Tibial artery (tissue), 4 donors: ENCODE data around the gene IRF2BP2.

Experiments
- DNase-seq, 2 donors: peaks; one replicate each; pipeline ENCODE4 v3.0.0-alpha.2; 2019
- H3K27ac ChIP-seq, 2 donors: fragments of 200-600 bp; sonication (generic) in 1 of 2; 1 replicate in 1 of 2; 2 replicates in 1 of 2; pipeline ENCODE4 v1.5.1; 2018 to 2019; ENCODE audit warnings: mild to moderate bottlenecking in 1 of 2
- H3K27me3 ChIP-seq, 2 donors: fragments of 200-600 bp; sonication (generic) in 1 of 2; one replicate each; pipeline versions ENCODE4 v1.5.1 to v1.6.0; 2016 to 2019
- H3K36me3 ChIP-seq, 3 donors: fragments of 200-600 bp; sonication (generic) in 2 of 3; one replicate each; pipeline ENCODE4 v1.5.1; 2016 to 2019; ENCODE audit warnings: mild to moderate bottlenecking in 2 of 3
- H3K4me1 ChIP-seq, 4 donors: fragments of 200-600 bp; sonication (generic) in 2 of 4; 1 replicate in 3 of 4; 2 replicates in 1 of 4; pipeline ENCODE4 v1.5.1; 2016 to 2019
- H3K4me3 ChIP-seq, 2 donors: fragments of 200-600 bp; sonication (generic) in 1 of 2; 1 replicate in 1 of 2; 2 replicates in 1 of 2; pipeline ENCODE4 v1.5.1; 2018 to 2019; ENCODE audit warnings: mild to moderate bottlenecking in 2 of 2
- H3K9me3 ChIP-seq, 3 donors: fragments of 200-600 bp; sonication (generic) in 1 of 3; one replicate each; pipeline ENCODE4 v1.5.1; 2016 to 2019
- CTCF ChIP-seq, 2 experiments: fragments of 200-600 bp in 1 of 2; fragments of 450-650 bp in 1 of 2; IDR thresholded peaks; one replicate each; pipeline ENCODE4 v1.5.1; 2017 to 2019; ENCODE audit warnings: antibody characterized with exemption in 2 of 2, mild to moderate bottlenecking in 1 of 2, moderate library complexity in 1 of 2
- intact Hi-C: fragments of 100-400 bp; cut with DNase I; formaldehyde crosslinking; loops from one replicate; pipeline ENCODE4 v1.15.0; 2023; ENCODE audit warnings: low total_unique reads

IRF2BP2 gene

GRCh38 chr1:234564035-234565029 lies 45.6 kb downstream of the IRF2BP2 start:
- no peaks in the 10 kb centered on the region for H3K36me3 ChIP-seq
- no peak overlapping the region for H3K27ac ChIP-seq
- DNase-seq = no peak
- no peaks in the 10 kb centered on the region for H3K4me1 ChIP-seq
- no peak for TF ChIP-seq CTCF (IDR thresholded peaks at IDR 0.05)
- H3K4me3 ChIP-seq = no peak overlapping the region
- H3K27me3 ChIP-seq = no peaks in the 10 kb centered on the region
- H3K9me3 ChIP-seq = no peaks in the 10 kb centered on the region
- intact Hi-C loops = no loop called here

DNA sequence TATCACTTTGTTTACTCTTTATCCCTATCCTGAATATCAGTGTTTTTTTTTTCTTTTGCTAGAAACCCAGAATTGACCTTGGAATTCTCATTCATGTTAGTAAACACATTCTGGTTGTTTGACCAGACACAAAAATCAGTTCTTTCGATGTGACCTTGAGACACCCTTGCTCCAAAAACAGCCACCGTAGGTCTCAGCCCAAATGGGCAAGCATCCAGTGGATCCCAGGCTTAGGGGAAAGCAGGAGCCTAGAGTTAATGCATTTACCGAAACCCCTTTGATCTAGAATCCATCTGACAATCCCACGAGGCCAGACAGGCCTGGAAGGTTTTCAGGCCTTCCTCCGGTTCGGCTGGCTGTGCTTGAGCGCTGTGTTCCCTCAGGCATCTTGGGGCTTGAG lies 47.6 kb downstream of the IRF2BP2 start:
- no peak for TF ChIP-seq CTCF (IDR thresholded peaks at IDR 0.05)
- no peaks in the 10 kb centered on the region for H3K27me3 ChIP-seq
- no peak overlapping the region for H3K4me3 ChIP-seq
- intact Hi-C loops = no loop called here
- H3K9me3 ChIP-seq = no peaks in the 10 kb centered on the region
- no peaks in the 10 kb centered on the region for H3K4me1 ChIP-seq
- no peak overlapping the region for H3K27ac ChIP-seq
- H3K36me3 ChIP-seq = no peaks in the 10 kb centered on the region
- DNase-seq = no peak

GRCh38 chr1:234561319-234561718 lies 48.7 kb downstream of the IRF2BP2 start:
- no peak for TF ChIP-seq CTCF (IDR thresholded peaks at IDR 0.05)
- H3K27me3 ChIP-seq = no peaks in the 10 kb centered on the region
- H3K9me3 ChIP-seq = no peaks in the 10 kb centered on the region
- DNase-seq = no peak
- H3K27ac ChIP-seq = no peak overlapping the region
- no peak overlapping the region for H3K4me3 ChIP-seq
- intact Hi-C loops = no loop called here
- H3K36me3 ChIP-seq = no peaks in the 10 kb centered on the region
- no peaks in the 10 kb centered on the region for H3K4me1 ChIP-seq

- H3K9me3 ChIP-seq = no peaks in the 10 kb centered on the region
- no peak for TF ChIP-seq CTCF (IDR thresholded peaks at IDR 0.05)
- peaks cover 0 to 2% (median under 1%) of the 10 kb centered on the region in 4 donors for H3K4me1 ChIP-seq
- no peak for DNase-seq
- H3K27ac ChIP-seq = no peak overlapping the region
- intact Hi-C loops = no loop called here
- H3K36me3 ChIP-seq = no peaks in the 10 kb centered on the region
- H3K4me3 ChIP-seq = no peak overlapping the region
- H3K27me3 ChIP-seq = no peaks in the 10 kb centered on the region
These were observed 49.9 kb downstream of the IRF2BP2 start for GRCh38 chr1:234559902-234560676.

- H3K4me3 ChIP-seq = no peak overlapping the region
- H3K27me3 ChIP-seq = no peaks in the 10 kb centered on the region
- TF ChIP-seq CTCF (IDR thresholded peaks at IDR 0.05) = no peak
- intact Hi-C loops = no loop called here
- no peaks in the 10 kb centered on the region for H3K36me3 ChIP-seq
- H3K4me1 ChIP-seq = peaks cover 0 to 9% (median 7%) of the 10 kb centered on the region in 4 donors
- no peak for DNase-seq
- no peaks in the 10 kb centered on the region for H3K9me3 ChIP-seq
- H3K27ac ChIP-seq = no peak overlapping the region
These were observed 50.7 kb downstream of the IRF2BP2 start for GRCh38 chr1:234559152-234559901.
